GM15510 (cell line): ENCODE measurements around the gene CEL.

Experiments used
- POLR2A ChIP-seq: IDR thresholded peaks from 3 replicates; pipeline ENCODE4 v1.6.1; 2011; ENCODE audit warnings: borderline replicate concordance; ENCODE audit not compliant: insufficient read length; ENCODE audit errors: extremely low read depth

The CEL gene

GRCh38 chr9:133071484-133072150 is 9.8 kb downstream of the CEL start:
- TF ChIP-seq POLR2A = no peak

- no peak for TF ChIP-seq POLR2A
Observed at GRCh38 chr9:133073086-133074014, 11.6 kb downstream of the CEL start.

GRCh38 chr9:133074111-133074651 is 12.4 kb downstream of the CEL start:
- no peak for TF ChIP-seq POLR2A

- no peak for TF ChIP-seq POLR2A
Observed at GRCh38 chr9:133075925-133076630, 14.3 kb downstream of the CEL start.

GRCh38 chr9:133076691-133077090 is 14.9 kb downstream of the CEL start:
- no peak for TF ChIP-seq POLR2A

GRCh38 chr9:133078486-133078885 is 16.7 kb downstream of the CEL start:
- no peak for TF ChIP-seq POLR2A

GRCh38 chr9:133080161-133080560 is 18.4 kb downstream of the CEL start:
- TF ChIP-seq POLR2A = no peak

- no peak for TF ChIP-seq POLR2A
Observed at GRCh38 chr9:133086894-133087293, 25.1 kb downstream of the CEL start.

- no peak for TF ChIP-seq POLR2A
Observed at GRCh38 chr9:133087429-133088145, 25.8 kb downstream of the CEL start.

GRCh38 chr9:133088146-133088750 is 26.5 kb downstream of the CEL start:
- no peak for TF ChIP-seq POLR2A

- no peak for TF ChIP-seq POLR2A
Observed at GRCh38 chr9:133088756-133089155, 27.0 kb downstream of the CEL start.

GRCh38 chr9:133089271-133089671 is 27.5 kb downstream of the CEL start:
- TF ChIP-seq POLR2A = no peak

GRCh38 chr9:133090187-133090586 is 28.4 kb downstream of the CEL start:
- TF ChIP-seq POLR2A = no peak
